ENCODE results near the gene TMEM43. TPM values are rescaled to one million over a fixed set of nuclear protein-coding genes. Genes with fewer than 3 reads are reported as not detected.

The TMEM43 gene
- total and polyA plus RNA-seq, 2 of the 8 experiments (the other 6 are each of a cell fraction or from before 2014, with no cell fraction given): 27.0 to 33.7 TPM

DNA sequence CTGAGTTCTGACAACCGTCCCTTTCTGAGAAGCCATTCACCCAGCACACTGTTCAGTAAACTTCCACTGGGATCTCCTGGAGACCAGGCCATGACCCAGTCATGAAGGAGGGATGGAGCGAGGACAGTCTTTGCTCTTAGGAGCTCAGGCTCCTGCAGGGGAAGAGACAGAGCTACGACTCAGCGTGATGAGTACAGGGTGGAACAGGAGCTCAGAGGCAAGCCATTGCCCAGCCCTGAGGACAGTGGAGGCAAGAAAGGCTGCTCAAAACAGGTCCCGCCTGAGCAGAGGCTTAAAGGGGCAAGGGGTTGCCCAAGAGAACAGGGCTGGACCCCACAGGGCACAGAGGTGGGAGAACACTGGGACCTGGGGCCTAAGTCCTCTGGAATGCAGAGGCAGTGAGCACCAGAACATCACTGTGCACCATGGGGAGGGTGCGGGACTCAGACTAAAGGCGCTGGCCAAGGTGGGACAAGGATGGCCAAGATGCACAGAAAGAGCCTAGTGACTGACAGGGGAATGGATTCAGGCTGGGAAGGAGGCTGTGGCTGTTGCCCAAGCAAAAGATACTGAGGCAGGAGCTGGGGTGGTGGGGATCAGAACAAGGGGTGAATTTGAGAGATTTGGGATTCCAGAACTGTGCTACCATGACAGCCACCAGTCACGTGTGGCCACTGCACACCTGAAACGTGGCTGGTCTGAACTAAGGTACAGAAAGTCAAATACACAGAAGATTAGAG lies 25.8 kb downstream of the TMEM43 start:
- H3K27me3 ChIP-seq (replicated peaks in 1 of 4; ENCODE audit: control insufficient read depth in 3 of 4, extremely low read depth in 1 of 4, insufficient read depth in 3 of 4, low read length in 3 of 4): no peaks in the 10 kb centered on the region
- H4K91ac ChIP-seq (replicated peaks; ENCODE audit: insufficient read length, low read length): no peak overlapping the region
- no peak overlapping the region for H4K5ac ChIP-seq (ENCODE audit: insufficient read length, low read depth, low read length)
- no peak overlapping the region for H2BK5ac ChIP-seq (ENCODE audit: low read depth, low read length)
- H4K8ac ChIP-seq (ENCODE audit: extremely low read depth, insufficient read depth, low read length): no peak overlapping the region
- no peak overlapping the region for H3K18ac ChIP-seq (ENCODE audit: extremely low read depth, low read length)
- H3K23me2 ChIP-seq (ENCODE audit: low read depth, low read length): no peaks in the 10 kb centered on the region; the same call in 1 of the 2 replicates
- H2AFZ ChIP-seq (ENCODE audit: low read length): no peak overlapping the region
- no peak for FAIRE-seq
- peaks cover 7 to 8% of the 10 kb centered on the region in 2 experiments for H4K20me1 ChIP-seq (replicated peaks in 1 of 2; ENCODE audit: control insufficient read depth in 1 of 2, insufficient read depth in 2 of 2, low read length in 2 of 2)
- no peak overlapping the region for H2BK20ac ChIP-seq (ENCODE audit: low read length)
- H3K4me1 ChIP-seq (replicated peaks in 1 of 4; ENCODE audit: control insufficient read depth in 3 of 4, insufficient read depth in 4 of 4, low read length in 3 of 4): peaks cover 0 to 14% (median 9%) of the 10 kb centered on the region in 4 experiments; a peak in 6 of 7 replicates
- no peak overlapping the region for H2BK12ac ChIP-seq (ENCODE audit: low read depth, low read length)
- no peak overlapping the region for H3K4ac ChIP-seq (replicated peaks; ENCODE audit: insufficient read length, low read depth, low read length)
- H3K4me3 ChIP-seq (ENCODE audit: extremely low read depth in 1 of 4, insufficient read depth in 2 of 4, low read depth in 3 of 4, low read length in 4 of 4): no peak overlapping the region
- CTCF ChIA-PET (ENCODE audit: partially characterized antibody): interaction anchor here (0.5 to 3.6 kb wide), 11 partner anchors 12 to 260 kb away, joined by 3 to 24 read pairs (median 4); partner anchors contain the start of genes CHCHD4 and TMEM43
- H3K56ac ChIP-seq (replicated peaks; ENCODE audit: insufficient read length, low read depth, low read length): no peak overlapping the region
- H2BK15ac ChIP-seq (ENCODE audit: low read length): no peak overlapping the region
- H3K36me3 ChIP-seq (ENCODE audit: control insufficient read depth in 2 of 4, insufficient read depth in 4 of 4, low read length in 3 of 4): peaks cover 0 to 17% (median 10%) of the 10 kb centered on the region in 4 experiments; a peak in 6 of 8 replicates
- H2BK120ac ChIP-seq (replicated peaks; ENCODE audit: low read depth, low read length): no peak overlapping the region
- no peak overlapping the region for H3K14ac ChIP-seq (ENCODE audit: insufficient read length)
- H3K23ac ChIP-seq (ENCODE audit: insufficient read length): no peak overlapping the region
- H3K4me2 ChIP-seq (ENCODE audit: insufficient read depth in 1 of 2, low read depth in 2 of 2, low read length in 2 of 2): no peak overlapping the region
- H2AK5ac ChIP-seq (ENCODE audit: low read depth, low read length): no peak overlapping the region
- 90% methylated on average over 9 of the region's 9 CpGs; no CpG with 5 or more reads in 1 of the 2 experiments for WGBS, 2 experiments (ENCODE audit: extremely low coverage in 1 of 2, insufficient coverage in 1 of 2, insufficient read length in 1 of 2, insufficient replicate concordance in 2 of 2, low coverage in 1 of 2, low lambda C conversion rate in 2 of 2, missing lambda C conversion rate in 1 of 2)
- H3K9me3 ChIP-seq (ENCODE audit: insufficient read depth in 2 of 2, low read depth in 1 of 2, low read length in 1 of 2): no peaks in the 10 kb centered on the region
- H3K27ac ChIP-seq (ENCODE audit: low read depth, low read length): no peak overlapping the region
- H3K9ac ChIP-seq (replicated peaks in 1 of 4; ENCODE audit: extremely low read depth in 1 of 4, low read depth in 3 of 4, low read length in 3 of 4): no peak overlapping the region
- POLR2A ChIA-PET (ENCODE audit: partially characterized antibody): interaction anchor here (0.8 to 3.1 kb wide), 5 partner anchors 9 to 28 kb away, joined by 3 to 17 read pairs (median 3); partner anchors contain the start of genes CHCHD4, LSM3, TMEM43 and XPC
- H3K79me1 ChIP-seq (ENCODE audit: low read depth, low read length): no peaks in the 10 kb centered on the region
- DNase-seq (ENCODE audit: low read depth in 1 of 2, low spot score in 2 of 2): no peak
- H3K79me2 ChIP-seq (ENCODE audit: control insufficient read depth in 1 of 2, insufficient read depth in 2 of 2, low read length in 2 of 2): no peaks in the 10 kb centered on the region
- TF ChIP-seq EP300 (IDR thresholded peaks at IDR 0.05; ENCODE audit: borderline replicate concordance in 1 of 2, low read depth in 2 of 2, low read length in 2 of 2) (no peak), ZNF274 (IDR thresholded peaks at IDR 0.05; ENCODE audit: borderline replicate concordance, extremely low read depth, low read length) (no peak), RNF2 (IDR thresholded peaks at IDR 0.05; ENCODE audit: borderline replicate concordance, low read depth, low read length, missing control alignments, poor library complexity, severe bottlenecking) (no peak), POU5F1 (IDR thresholded peaks at IDR 0.05; ENCODE audit: low read depth, low read length) (no peak), JUN (IDR thresholded peaks at IDR 0.05; ENCODE audit: low read depth, low read length) (no peak), CREB1 (IDR thresholded peaks at IDR 0.05) (no peak), RXRA (IDR thresholded peaks at IDR 0.05; ENCODE audit: insufficient read depth, low read depth, low read length) (no peak), BACH1 (IDR thresholded peaks at IDR 0.05; ENCODE audit: low read length) (no peak), CBX8 (IDR thresholded peaks at IDR 0.05; ENCODE audit: borderline replicate concordance, low read depth, low read length) (no peak)
